ENCODE data around the gene CSF1R.

CSF1R gene

DNA sequence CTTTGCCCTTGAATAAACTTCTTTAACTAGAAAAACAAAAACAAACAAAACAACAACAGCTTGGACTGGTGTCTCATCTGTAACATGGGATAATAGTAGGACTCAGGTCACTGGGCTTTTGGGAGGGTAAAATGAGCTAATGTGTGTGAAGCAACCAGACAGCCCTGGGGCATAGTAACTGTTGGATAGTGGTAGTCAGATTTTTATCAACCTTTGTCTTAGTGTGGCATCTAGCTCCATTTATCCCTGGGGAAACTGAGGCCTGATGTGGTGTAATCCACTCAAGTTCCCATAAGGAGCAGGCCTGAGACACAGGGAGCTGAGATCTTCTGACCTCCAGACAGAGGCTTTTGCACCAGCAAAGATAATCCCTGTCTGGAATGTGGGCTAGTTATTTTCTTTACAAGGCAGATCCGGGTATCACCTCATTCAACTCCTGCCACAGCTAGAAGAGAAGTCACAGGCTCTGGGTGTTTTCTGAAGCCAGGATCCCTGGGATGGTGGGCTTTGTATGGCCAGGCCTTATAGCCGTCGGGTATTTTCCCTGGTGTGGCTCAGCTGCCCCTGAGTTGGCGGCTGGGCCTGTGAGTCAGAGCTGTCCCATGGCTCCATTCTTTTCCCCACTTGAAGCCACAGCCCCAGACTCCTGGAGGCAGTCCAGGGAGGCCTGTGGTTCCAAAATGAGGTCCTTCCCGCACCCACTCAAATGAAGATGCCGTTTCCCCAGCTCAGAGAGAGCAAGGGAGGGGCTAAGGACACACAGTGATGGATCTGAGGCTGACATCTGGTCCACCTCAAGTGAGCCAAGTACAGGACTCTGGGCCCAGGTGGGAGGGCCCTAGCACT, 26.1 kb upstream of the CSF1R start:
- Histone ChIP-seq H3K9me2 (replicated peaks; ENCODE audit: control insufficient read depth, low read length) (no peaks in the 10 kb centered on the region), H3K36me3 (ENCODE audit: control insufficient read depth, low read length) (no peaks in the 10 kb centered on the region), H3K9me3 (ENCODE audit: control insufficient read depth, insufficient read depth, low read length) (no peaks in the 10 kb centered on the region), H3K4me1 (ENCODE audit: control insufficient read depth, low read length) (no peaks in the 10 kb centered on the region), H3K4me3 (ENCODE audit: low read length) (no peak overlapping the region), H3K4me2 (ENCODE audit: low read length) (no peak overlapping the region), H3K27ac (ENCODE audit: low read depth, low read length) (no peak overlapping the region), H3F3A (ENCODE audit: control insufficient read depth, insufficient read depth) (no peaks in the 10 kb centered on the region), H3K79me2 (ENCODE audit: control insufficient read depth, low read length) (no peaks in the 10 kb centered on the region), H4K20me1 (ENCODE audit: control insufficient read depth, insufficient read depth, low read depth, low read length) (no peaks in the 10 kb centered on the region), H3K27me3 (ENCODE audit: control insufficient read depth, low read length) (peaks cover 7% of the 10 kb centered on the region; the same call in 1 of the 2 replicates)
- TF ChIP-seq, protein P1, sequence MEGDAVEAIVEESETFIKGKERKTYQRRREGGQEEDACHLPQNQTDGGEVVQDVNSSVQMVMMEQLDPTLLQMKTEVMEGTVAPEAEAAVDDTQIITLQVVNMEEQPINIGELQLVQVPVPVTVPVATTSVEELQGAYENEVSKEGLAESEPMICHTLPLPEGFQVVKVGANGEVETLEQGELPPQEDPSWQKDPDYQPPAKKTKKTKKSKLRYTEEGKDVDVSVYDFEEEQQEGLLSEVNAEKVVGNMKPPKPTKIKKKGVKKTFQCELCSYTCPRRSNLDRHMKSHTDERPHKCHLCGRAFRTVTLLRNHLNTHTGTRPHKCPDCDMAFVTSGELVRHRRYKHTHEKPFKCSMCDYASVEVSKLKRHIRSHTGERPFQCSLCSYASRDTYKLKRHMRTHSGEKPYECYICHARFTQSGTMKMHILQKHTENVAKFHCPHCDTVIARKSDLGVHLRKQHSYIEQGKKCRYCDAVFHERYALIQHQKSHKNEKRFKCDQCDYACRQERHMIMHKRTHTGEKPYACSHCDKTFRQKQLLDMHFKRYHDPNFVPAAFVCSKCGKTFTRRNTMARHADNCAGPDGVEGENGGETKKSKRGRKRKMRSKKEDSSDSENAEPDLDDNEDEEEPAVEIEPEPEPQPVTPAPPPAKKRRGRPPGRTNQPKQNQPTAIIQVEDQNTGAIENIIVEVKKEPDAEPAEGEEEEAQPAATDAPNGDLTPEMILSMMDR (IDR thresholded peaks at IDR 0.05; ENCODE audit: low read depth, low read length, poor library complexity, severe bottlenecking), result no peak
- no peak for TF ChIP-seq EZH2phosphoT487 (IDR thresholded peaks at IDR 0.05; ENCODE audit: borderline replicate concordance, low read length)

DNA sequence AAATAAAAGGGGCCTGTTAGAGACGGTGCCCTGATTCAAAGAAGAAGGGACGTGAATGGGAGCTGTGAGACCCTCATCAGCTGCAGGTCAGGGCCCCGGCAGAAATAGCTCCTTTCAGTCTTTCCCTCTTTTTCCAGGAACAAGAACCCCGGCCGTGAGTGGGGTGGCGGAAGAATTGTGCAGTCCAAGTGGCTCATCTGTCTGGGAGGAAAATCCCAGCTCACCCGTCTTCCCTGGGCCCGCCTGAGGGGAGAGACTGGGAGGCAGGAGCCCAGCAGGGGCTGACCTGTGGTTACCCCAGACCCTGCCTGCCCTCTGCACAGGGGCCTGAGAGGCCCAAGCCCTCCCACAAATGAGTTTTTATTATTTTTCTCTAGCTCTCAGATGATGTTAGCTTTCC, 24.8 kb upstream of the CSF1R start:
- Histone ChIP-seq H3K79me2 (ENCODE audit: control insufficient read depth, low read length) (no peaks in the 10 kb centered on the region), H4K20me1 (ENCODE audit: control insufficient read depth, insufficient read depth, low read depth, low read length) (no peaks in the 10 kb centered on the region), H3K9me2 (replicated peaks; ENCODE audit: control insufficient read depth, low read length) (no peaks in the 10 kb centered on the region), H3F3A (ENCODE audit: control insufficient read depth, insufficient read depth) (no peaks in the 10 kb centered on the region), H3K27ac (ENCODE audit: low read depth, low read length) (no peak overlapping the region), H3K27me3 (ENCODE audit: control insufficient read depth, low read length) (peaks cover 7% of the 10 kb centered on the region; the same call in 1 of the 2 replicates), H3K4me2 (ENCODE audit: low read length) (no peak overlapping the region), H3K4me3 (ENCODE audit: low read length) (no peak overlapping the region), H3K9me3 (ENCODE audit: control insufficient read depth, insufficient read depth, low read length) (no peaks in the 10 kb centered on the region), H3K4me1 (ENCODE audit: control insufficient read depth, low read length) (no peaks in the 10 kb centered on the region), H3K36me3 (ENCODE audit: control insufficient read depth, low read length) (no peaks in the 10 kb centered on the region)
- TF ChIP-seq, protein P1 (IDR thresholded peaks at IDR 0.05; ENCODE audit: low read depth, low read length, poor library complexity, severe bottlenecking), result no peak
- TF ChIP-seq EZH2phosphoT487 (IDR thresholded peaks at IDR 0.05; ENCODE audit: borderline replicate concordance, low read length), result no peak

DNA sequence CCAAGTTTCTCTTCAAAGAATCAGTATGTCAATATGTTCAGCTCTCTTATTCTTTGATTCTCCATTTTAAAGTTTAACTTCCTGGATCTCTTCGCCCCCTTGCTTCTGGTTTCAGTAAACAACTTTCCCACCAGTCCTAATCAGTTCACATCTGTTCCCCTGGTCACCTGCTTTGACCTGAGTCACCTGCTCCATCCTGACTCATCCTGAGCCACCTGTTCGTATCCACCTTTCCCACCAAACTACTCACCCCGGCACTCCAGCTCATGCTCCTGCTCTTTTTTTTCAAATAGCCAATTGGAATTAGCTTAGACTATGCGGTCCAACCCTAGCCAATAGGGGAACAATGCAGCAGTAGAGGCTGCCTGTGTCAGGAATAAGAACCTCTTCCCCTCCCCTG, 23.6 kb upstream of the CSF1R start:
- TF ChIP-seq EZH2phosphoT487 (IDR thresholded peaks at IDR 0.05; ENCODE audit: borderline replicate concordance, low read length), result no peak
- TF ChIP-seq, protein P1 (IDR thresholded peaks at IDR 0.05; ENCODE audit: low read depth, low read length, poor library complexity, severe bottlenecking), result no peak
- Histone ChIP-seq H3K9me3 (ENCODE audit: control insufficient read depth, insufficient read depth, low read length) (no peaks in the 10 kb centered on the region), H3K4me2 (ENCODE audit: low read length) (no peak overlapping the region), H3K27me3 (ENCODE audit: control insufficient read depth, low read length) (peaks cover 7% of the 10 kb centered on the region; the same call in 1 of the 2 replicates), H3K27ac (ENCODE audit: low read depth, low read length) (no peak overlapping the region), H3K4me1 (ENCODE audit: control insufficient read depth, low read length) (no peaks in the 10 kb centered on the region), H3K9me2 (replicated peaks; ENCODE audit: control insufficient read depth, low read length) (no peaks in the 10 kb centered on the region), H3K79me2 (ENCODE audit: control insufficient read depth, low read length) (no peaks in the 10 kb centered on the region), H3K36me3 (ENCODE audit: control insufficient read depth, low read length) (no peaks in the 10 kb centered on the region), H4K20me1 (ENCODE audit: control insufficient read depth, insufficient read depth, low read depth, low read length) (no peaks in the 10 kb centered on the region), H3K4me3 (ENCODE audit: low read length) (no peak overlapping the region), H3F3A (ENCODE audit: control insufficient read depth, insufficient read depth) (no peaks in the 10 kb centered on the region)

Measured in DOHH2 (cell line).